ENCODE results near the gene SIX4.

GRCh38 chr14:60756847-60757246 is 32.7 kb upstream of the SIX4 start:
- TF ChIP-seq BCL3 (IDR thresholded peaks at IDR 0.05; ENCODE audit: borderline replicate concordance, insufficient read depth, low read depth, low read length, poor library complexity, severe bottlenecking) (no peak), YY1 (IDR thresholded peaks at IDR 0.05; ENCODE audit: low read depth, low read length) (no peak), LARP7 (IDR thresholded peaks at IDR 0.05) (no peak), SP1 (IDR thresholded peaks at IDR 0.05; ENCODE audit: low read depth, low read length) (no peak), MYC (IDR thresholded peaks at IDR 0.05; ENCODE audit: insufficient read depth, insufficient read length, insufficient replicate concordance, low read length, severe bottlenecking) (no peak), POLR2AphosphoS2 (IDR thresholded peaks at IDR 0.05; ENCODE audit: low read depth, low read length) (no peak), GABPA (IDR thresholded peaks at IDR 0.05; ENCODE audit: low read depth) (no peak), E4F1 (IDR thresholded peaks at IDR 0.05; ENCODE audit: borderline replicate concordance, partially characterized antibody) (no peak), CTCF (IDR thresholded peaks at IDR 0.05 in 2 of 3, conservative IDR thresholded peaks at IDR 0.05 in 1 of 3; ENCODE audit: control insufficient read depth in 2 of 3, extremely low read depth in 1 of 3, insufficient read depth in 1 of 3, low read depth in 3 of 3, low read length in 3 of 3) (no peak), EGR1 (IDR thresholded peaks at IDR 0.05; ENCODE audit: borderline replicate concordance in 1 of 2, low read depth in 2 of 2, low read length in 2 of 2) (no peak)

All from GM12878 (cell line).